ENCODE results near the gene CHD1.
"Not testable (repeated sequence)": the region's sequence is repeated elsewhere in the genome, so short reads cannot be mapped to it uniquely, and the experiment has no call there.

The CHD1 gene

DNA sequence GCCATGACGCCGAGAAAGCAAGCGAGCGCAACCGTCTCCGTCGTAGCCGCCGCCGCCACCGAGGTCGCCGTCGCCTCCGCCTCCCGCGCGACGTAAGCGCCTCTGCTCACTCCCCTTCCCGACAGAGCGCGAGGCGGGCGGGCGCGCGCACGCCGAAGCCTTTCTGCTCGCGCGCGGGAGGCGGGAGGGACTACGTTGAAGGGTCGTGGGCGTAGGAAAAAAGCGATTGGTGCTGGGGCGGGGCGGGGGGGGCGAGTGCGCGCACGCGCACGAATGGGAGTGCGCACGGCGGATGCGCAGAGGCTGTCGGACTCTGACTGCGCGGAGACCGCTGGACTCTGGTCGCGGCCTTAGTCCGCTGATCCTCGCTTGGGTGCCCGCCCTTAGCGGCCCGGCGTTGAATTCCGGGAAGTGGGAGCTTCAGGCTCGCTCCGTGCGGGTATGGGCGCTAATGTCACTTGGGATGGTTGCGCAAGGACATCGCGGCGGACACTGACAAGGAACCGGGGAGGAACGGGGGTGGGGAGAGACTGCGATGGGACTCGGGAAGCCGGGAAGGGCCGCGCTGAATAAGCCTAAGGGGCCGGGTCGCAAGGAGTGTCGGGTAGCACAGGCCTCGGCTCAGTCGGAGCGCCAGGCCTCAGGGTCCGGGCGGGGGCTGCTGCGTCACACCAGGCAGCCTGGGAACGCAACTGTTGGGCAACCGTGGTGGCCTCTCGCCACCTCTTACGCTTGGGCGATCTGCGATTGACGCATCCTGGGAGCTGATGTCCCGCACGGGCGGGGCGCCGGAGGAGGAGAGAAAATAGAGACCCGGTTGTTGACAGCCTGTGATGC lies at the start of gene CHD1:
Gene CHD1 (minus strand): TSS at position 135 of the 837 bp plus-strand sequence. CDS start 2,621 bp downstream, outside the sequence.
- peak; percentile 94 for DNase-seq (ENCODE audit: low read depth)

GRCh38 chr5:98978528-98978927 lies 49.7 kb upstream of the CHD1 start:
- DNase-seq (ENCODE audit: low read depth) = no peak

- DNase-seq (ENCODE audit: low read depth) = no peak
Observed at GRCh38 chr5:98977723-98978122, 48.9 kb upstream of the CHD1 start.

DNA sequence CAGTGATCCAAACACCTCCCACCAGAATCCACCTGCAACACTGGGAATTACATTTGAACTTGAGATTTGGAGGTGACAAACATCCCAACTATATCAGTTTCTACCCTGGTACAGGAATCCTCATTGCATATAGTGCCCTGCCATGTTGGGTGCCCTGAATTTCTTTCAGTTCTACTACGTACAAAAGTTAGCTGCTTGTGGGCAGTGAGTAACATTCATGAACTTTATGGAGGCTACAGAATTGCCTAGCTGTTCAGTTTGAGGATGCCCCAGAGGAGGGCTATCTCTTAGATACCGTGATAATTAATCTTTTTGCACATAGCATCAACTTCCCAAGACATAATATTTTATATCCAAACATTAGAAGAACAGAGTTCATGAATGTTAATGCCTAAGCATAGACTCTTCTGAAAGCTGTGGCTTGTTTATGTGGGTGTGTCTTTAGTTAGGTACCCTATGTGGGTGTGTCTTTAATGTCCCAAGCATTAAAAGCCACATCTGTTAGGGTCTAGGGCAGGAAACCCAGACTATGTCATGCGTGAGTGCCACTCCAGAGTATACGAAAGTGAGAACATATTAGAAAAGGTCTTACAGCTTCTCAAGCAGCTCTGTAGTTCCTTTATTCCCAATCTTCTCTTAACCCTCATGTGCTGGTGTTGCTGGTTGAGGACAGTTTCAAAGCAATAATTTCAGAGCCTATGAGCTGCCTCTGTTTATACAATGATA lies 47.0 kb upstream of the CHD1 start:
- DNase-seq (ENCODE audit: low read depth) = no peak

DNA sequence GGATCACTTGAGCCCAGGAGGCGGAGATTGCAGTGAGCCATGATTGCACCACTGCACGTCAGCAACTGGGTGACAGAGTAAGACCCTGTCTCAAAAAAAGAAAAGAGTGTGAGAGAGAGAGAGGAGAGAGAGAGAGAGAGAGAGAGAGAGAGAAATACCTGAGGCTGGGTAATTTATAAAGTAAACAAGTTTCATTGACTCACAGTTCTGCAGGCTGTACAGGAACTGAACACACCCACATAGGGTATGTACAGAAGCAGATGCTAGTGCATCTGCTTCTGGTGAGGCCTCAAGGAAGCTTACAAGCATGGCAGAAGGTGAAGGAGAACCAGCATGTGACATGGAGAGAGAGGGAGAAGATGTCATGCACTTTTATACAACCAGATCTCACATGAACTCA lies 46.4 kb upstream of the CHD1 start:
- no peak for DNase-seq (ENCODE audit: low read depth)

DNA sequence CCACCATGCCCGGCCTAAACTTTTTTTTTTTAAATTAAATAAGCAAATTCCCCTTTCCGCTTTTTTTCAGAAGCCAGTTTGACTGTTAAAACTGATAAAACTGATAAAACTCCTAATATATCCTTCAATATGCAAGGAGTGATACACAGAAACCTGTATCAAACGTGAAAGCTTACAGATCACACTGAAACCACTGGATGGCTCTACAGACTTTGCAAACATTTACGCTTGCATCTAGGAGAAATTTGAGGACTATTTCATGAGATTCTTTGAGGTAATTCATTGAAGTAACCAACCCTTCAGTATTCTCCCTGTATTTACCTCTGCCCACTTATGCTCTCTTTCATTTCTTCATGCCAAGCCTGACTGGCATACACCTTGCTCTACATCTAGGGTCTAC lies 40.6 kb upstream of the CHD1 start:
- DNase-seq (ENCODE audit: low read depth) = no peak

DNA sequence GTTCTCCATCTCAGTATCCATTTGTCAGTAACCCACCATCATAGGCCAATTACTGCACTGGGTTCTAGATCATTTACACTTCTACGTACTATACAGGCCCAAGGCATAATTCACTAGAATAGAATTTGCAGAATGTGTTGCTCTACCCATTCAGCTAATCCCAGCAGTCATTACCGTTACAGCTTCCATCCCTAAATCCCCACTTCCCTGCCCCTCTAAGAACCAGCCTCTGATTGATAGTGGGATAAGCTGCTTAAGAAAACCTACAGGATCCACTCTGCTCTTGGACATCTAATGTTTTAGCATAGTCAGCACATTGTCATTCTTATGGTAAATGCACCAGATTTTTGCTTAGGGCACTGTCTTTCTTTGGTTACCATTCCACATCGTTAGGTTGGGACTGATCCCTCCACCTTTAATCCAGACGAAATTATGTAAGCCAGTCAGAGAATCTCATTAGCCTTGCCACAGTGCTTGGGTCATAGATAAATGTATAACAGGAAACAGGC lies 39.3 kb upstream of the CHD1 start:
- no peak for DNase-seq (ENCODE audit: low read depth)

DNA sequence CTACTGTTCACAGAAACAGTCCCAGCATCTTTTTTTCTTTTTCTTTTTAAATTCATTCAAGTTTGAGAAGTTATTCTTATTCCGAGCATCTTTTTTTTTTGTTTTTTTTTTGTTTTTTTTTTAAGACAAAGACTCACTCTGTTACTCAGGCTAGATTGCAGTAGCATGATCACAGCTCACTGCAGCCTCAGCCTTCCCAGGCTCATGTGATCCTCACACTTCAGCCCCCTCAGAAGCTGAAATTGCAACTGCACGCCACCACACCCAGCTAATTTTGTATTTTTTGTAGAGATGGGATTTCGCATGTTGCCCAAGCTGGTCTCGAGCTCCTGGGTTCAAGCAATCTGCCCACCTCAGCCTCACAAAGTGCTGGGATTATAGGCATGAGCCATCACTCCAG lies 36.4 kb upstream of the CHD1 start:
- no peak for DNase-seq (ENCODE audit: low read depth)

DNA sequence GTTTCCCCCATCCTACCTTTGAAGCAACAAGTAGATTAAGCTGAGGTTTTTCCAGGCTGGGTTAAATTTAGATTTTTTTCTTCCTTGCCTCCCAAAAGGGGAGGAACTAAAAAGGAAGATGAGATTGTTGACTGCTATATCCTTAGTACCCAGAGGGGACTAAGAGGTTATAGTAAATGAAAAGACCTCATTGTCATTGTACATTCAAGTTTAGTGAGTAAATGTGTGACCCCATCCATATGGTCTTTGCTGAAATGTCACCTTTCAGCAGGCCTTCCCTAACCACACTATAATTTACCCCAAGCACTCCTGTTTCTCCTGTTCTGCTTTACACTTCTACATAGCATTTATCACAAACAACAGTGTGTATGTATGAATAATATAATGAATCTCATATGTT lies 35.8 kb upstream of the CHD1 start:
- no peak for DNase-seq (ENCODE audit: low read depth)

DNA sequence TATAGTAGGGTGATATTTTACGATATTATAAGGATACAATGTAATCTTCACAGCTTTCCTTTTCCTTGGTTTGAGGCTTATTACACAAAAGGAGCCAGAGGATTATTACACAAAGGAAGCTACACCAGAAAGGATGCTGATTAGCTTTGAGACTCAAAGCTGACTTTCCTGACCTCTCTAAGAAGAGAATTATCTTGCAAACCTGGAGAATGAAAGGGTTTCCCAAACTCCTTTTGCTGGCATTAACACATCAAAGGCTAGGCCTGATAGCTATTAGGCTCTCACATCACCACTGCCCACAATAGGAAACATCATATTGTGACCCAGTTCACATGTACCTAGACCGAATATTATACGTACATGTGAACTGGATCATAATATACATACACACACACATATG lies 34.2 kb upstream of the CHD1 start:
- no peak for DNase-seq (ENCODE audit: low read depth)

GRCh38 chr5:98962587-98962986 lies 33.8 kb upstream of the CHD1 start:
- DNase-seq (ENCODE audit: low read depth) = no peak

- no peak for DNase-seq (ENCODE audit: low read depth)
Observed at GRCh38 chr5:98961665-98962344, 33.0 kb upstream of the CHD1 start.

- no peak for DNase-seq (ENCODE audit: low read depth)
Observed at GRCh38 chr5:98957307-98957706, 28.5 kb upstream of the CHD1 start.

- not testable (repeated sequence) for DNase-seq (ENCODE audit: low read depth)
Observed at GRCh38 chr5:98955888-98956287, 27.1 kb upstream of the CHD1 start.

GRCh38 chr5:98955471-98955870 lies 26.7 kb upstream of the CHD1 start:
- not testable (repeated sequence) for DNase-seq (ENCODE audit: low read depth)

- no peak for DNase-seq (ENCODE audit: low read depth)
Observed at GRCh38 chr5:98954392-98955028, 25.7 kb upstream of the CHD1 start.

DNA sequence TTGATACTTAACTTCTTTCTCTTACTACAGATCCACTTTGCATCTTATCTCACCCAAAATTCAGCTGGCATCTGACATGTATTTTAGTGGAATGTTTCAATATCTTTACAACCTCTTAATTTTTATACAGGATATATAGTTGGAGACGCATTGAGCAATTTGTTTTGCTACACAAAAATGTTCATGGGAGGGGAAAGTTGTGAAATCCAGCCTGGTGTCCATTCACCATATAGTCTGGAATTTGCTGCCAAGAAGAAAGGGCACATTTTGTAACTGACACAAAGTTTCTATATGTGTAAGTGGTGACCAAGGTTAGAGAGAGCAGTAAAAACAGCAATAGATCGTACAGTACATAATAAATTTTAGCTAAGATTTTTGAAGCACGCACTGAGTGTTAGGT lies 14.0 kb upstream of the CHD1 start:
- no peak for DNase-seq (ENCODE audit: low read depth)

DNA sequence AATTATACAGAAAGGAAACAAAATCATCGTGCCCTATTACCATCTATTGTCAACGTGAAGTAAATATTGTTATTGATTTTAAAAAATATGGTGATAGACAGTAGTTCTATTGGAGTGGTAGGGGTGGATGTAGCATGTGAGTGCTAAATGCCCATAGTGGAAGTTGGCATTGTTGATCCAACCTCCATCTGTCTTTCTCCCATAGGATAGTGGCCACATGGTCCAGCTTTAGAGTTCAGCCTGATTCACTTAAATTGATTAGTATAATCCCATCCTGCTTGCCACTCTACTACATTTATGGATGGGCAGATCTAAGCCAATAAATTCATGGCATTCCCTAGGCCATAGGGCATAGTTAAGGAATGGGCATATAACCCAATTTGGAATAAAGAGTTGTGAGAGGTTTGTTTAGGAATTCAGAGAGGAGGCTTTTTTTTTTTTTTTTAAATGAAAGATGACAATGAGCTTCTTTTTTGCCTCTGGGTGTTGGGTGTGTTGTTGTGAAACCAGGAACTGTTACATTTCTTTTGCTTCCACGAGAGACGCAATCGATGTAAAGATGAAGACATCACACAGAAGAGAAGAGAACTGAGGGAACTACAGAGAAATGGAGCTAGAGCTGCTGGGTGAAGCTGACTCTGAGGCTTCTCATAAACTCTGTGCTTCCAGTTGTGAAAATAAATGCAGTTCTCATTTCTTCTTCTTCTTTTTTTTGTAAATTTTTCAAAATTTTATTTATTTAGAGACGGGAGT lies 12.5 kb upstream of the CHD1 start:
- DNase-seq (ENCODE audit: low read depth) = no peak

GRCh38 chr5:98940581-98940980 lies 11.8 kb upstream of the CHD1 start:
- no peak for DNase-seq (ENCODE audit: low read depth)

DNA sequence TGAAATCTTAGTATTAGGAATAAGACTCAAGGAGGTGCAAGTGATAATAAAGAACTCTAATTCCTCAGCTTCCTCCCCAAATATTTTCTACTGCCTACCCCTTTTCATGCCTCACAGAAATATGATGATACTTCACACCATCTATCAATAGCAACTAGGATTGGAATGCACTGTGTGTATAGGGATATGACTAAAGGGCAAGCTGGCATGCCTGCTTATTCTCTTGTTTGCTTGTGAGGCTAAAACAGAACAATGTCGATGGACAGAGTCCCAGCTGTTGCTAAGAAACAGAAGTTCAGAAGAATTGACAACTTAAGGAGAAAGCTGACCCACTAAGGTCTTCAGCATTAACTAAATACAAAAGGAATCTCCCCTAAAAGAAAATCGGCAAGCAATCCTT lies 9.7 kb upstream of the CHD1 start:
- DNase-seq (ENCODE audit: low read depth) = no peak

GRCh38 chr5:98936948-98937715 lies 8.3 kb upstream of the CHD1 start:
- DNase-seq (ENCODE audit: low read depth) = no peak

Measured in activated T-cell treated with anti-CD3 and anti-CD28 coated beads for 48 hours (primary cell).